Measurements from ENCODE around the gene RIMKLA. TPM values are rescaled to one million over a fixed set of nuclear protein-coding genes. Genes with fewer than 3 reads are reported as not detected.

The RIMKLA gene
- total RNA-seq, 1 donor from 2014 or later, result 0.29 TPM

DNA sequence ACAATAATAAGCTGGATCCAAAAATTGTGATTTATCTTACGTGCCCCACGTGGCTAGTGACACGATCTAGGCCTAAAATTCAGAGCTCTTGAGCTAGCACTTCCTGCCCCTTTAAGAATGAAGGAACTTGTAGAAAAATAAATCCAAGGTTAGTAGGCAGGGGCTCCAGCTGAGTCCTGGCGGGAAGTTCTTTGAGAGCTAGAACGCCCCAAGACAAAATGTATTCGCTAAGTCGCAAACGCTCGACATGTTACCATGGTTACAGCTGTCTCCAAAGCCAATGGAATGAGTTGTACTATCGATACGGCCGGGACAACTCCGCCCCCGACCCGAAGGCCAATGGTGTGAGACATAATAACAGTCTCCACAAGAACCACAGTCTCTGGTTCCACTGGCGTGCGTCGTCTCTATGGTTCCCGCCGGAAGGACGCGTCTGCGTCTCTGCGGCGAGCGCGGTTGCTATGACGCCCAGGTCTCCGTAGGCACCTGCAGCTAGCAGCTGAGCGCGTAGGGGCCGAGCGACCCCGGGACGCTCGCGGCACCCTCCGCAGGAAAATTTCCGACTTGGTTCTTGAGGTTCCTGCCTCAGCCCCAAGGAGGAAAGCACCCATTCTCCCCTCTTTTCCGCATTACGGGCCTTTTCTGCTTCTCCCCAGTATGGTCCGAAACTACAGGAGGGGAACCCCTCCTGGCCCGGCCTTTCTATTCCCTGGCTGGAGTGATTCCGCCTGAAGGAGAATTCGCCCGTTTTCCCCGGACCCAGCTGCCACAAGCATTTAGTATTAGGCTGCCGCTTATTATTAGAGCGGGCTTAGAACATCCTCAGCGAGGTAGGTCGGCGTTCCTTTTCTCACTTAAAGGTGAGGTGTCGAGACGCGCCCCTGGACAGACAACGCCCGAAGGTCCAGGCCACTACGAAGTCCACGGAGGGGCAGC, 82.5 kb downstream of the RIMKLA start, which contains the start of gene CCDC30:
CCDC30 (plus strand) TSS at position 459 of the 936 bp plus-strand sequence. CDS start 17,266 bp downstream, outside the sequence.
- TF ChIP-seq, protein P1, sequence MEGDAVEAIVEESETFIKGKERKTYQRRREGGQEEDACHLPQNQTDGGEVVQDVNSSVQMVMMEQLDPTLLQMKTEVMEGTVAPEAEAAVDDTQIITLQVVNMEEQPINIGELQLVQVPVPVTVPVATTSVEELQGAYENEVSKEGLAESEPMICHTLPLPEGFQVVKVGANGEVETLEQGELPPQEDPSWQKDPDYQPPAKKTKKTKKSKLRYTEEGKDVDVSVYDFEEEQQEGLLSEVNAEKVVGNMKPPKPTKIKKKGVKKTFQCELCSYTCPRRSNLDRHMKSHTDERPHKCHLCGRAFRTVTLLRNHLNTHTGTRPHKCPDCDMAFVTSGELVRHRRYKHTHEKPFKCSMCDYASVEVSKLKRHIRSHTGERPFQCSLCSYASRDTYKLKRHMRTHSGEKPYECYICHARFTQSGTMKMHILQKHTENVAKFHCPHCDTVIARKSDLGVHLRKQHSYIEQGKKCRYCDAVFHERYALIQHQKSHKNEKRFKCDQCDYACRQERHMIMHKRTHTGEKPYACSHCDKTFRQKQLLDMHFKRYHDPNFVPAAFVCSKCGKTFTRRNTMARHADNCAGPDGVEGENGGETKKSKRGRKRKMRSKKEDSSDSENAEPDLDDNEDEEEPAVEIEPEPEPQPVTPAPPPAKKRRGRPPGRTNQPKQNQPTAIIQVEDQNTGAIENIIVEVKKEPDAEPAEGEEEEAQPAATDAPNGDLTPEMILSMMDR (IDR thresholded peaks at IDR 0.05; ENCODE audit: insufficient read depth, low read length, poor library complexity, severe bottlenecking), result no peak
- DNase-seq (ENCODE audit: low read depth), result peak; percentile 95
- Histone ChIP-seq H3K36me3 (ENCODE audit: control insufficient read depth, insufficient read depth, low read length) (no peaks in the 10 kb centered on the region), H3K27me3 (ENCODE audit: control insufficient read depth, insufficient read depth, low read length) (no peaks in the 10 kb centered on the region), H3K4me3 (ENCODE audit: low read depth, low read length) (peak within 1 kb of the TSS; percentile 77)

DNA sequence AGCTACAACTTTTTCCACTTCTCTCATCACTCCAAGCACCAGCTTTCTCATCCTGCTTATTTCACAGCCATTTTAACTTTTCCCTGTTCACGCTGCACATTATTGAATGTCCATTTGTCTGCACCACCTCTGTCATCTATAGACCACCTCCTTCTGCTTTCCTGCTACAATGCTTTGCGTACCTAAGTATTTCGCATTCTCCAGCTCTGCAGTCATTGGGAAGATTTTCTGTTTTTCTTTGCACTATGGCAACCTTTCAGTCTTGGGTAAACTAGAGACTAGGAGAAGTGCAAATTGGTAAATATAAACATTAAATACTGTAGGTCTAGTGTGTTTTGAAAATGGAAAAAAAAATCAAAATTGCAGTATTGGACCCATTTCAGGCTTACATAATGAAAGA, 83.3 kb downstream of the RIMKLA start:
- no peaks in the 10 kb centered on the region for H3K27me3 ChIP-seq (ENCODE audit: control insufficient read depth, insufficient read depth, low read length)
- peak overlapping the region; percentile 77 for H3K4me3 ChIP-seq (ENCODE audit: low read depth, low read length)
- TF ChIP-seq, protein P1 (IDR thresholded peaks at IDR 0.05; ENCODE audit: insufficient read depth, low read length, poor library complexity, severe bottlenecking), result no peak
- H3K36me3 ChIP-seq (ENCODE audit: control insufficient read depth, insufficient read depth, low read length), result no peaks in the 10 kb centered on the region
- no peak for DNase-seq (ENCODE audit: low read depth)

- Histone ChIP-seq H3K27me3 (ENCODE audit: control insufficient read depth, insufficient read depth, low read length) (no peaks in the 10 kb centered on the region), H3K4me3 (ENCODE audit: low read depth, low read length) (no peak overlapping the region), H3K36me3 (ENCODE audit: control insufficient read depth, insufficient read depth, low read length) (no peaks in the 10 kb centered on the region)
- no peak for DNase-seq (ENCODE audit: low read depth)
- TF ChIP-seq, protein P1 (IDR thresholded peaks at IDR 0.05; ENCODE audit: insufficient read depth, low read length, poor library complexity, severe bottlenecking), result no peak
These were observed 85.4 kb downstream of the RIMKLA start for GRCh38 chr1:42466030-42466429.

- H3K27me3 ChIP-seq (ENCODE audit: control insufficient read depth, insufficient read depth, low read length), result no peaks in the 10 kb centered on the region
- TF ChIP-seq, protein P1 (IDR thresholded peaks at IDR 0.05; ENCODE audit: insufficient read depth, low read length, poor library complexity, severe bottlenecking), result no peak
- DNase-seq (ENCODE audit: low read depth), result no peak
- no peak overlapping the region for H3K4me3 ChIP-seq (ENCODE audit: low read depth, low read length)
- H3K36me3 ChIP-seq (ENCODE audit: control insufficient read depth, insufficient read depth, low read length), result no peaks in the 10 kb centered on the region
These were observed 89.1 kb downstream of the RIMKLA start for GRCh38 chr1:42469727-42470126.

Other genes with a start within 250 kb of the RIMKLA start
- gene GUCA2B, start 227.4 kb upstream of the RIMKLA start, total RNA-seq, result not detected in 2 replicates
- gene GUCA2A, start 216.0 kb upstream of the RIMKLA start, total RNA-seq, result not detected in 2 replicates
- gene FOXJ3, start 45.6 kb upstream of the RIMKLA start, total RNA-seq, result 23.2 and 28.6 TPM in 2 replicates
- gene ZMYND12, start 75.2 kb downstream of the RIMKLA start, total RNA-seq, result 0.46 and 0.48 TPM in 2 replicates
- 45.1 and 52.3 TPM in 2 replicates for gene PPCS, start 75.8 kb downstream of the RIMKLA start, total RNA-seq
- gene CCDC30, start 82.5 kb downstream of the RIMKLA start, total RNA-seq, result 1.8 and 3.1 TPM in 2 replicates